Esophagus muscularis mucosa (tissue), 4 donors: ENCODE measurements around the gene MKRN2. TPM values are rescaled to one million over a fixed set of nuclear protein-coding genes. Genes with fewer than 3 reads are reported as not detected.

Experiments
- DNase-seq: peaks from one replicate; pipeline ENCODE4 v3.0.0-alpha.2; 2017; ENCODE audit errors: extremely low spot score
- H3K27ac ChIP-seq, 4 donors: fragments of 200-600 bp; sonication (generic); replicated peaks in 1 of 4; 1 replicate in 3 of 4; 2 replicates in 1 of 4; pipeline ENCODE4 v1.5.1; 2016 to 2019; ENCODE audit warnings: mild to moderate bottlenecking in 1 of 4
- H3K27me3 ChIP-seq, 4 donors: fragments of 200-600 bp; sonication (generic); one replicate each; pipeline versions ENCODE4 v1.5.1 to v1.6.0; 2016 to 2019
- H3K36me3 ChIP-seq, 4 donors: fragments of 200-600 bp; sonication (generic); one replicate each; pipeline ENCODE4 v1.5.1; 2016 to 2019
- H3K4me1 ChIP-seq, 4 donors: fragments of 200-600 bp; sonication (generic); one replicate each; pipeline ENCODE4 v1.5.1; 2016 to 2019
- H3K4me3 ChIP-seq, 4 donors: fragments of 200-600 bp; sonication (generic); 1 replicate in 2 of 4; 2 replicates in 2 of 4; pipeline ENCODE4 v1.5.1; 2016 to 2019; ENCODE audit warnings: mild to moderate bottlenecking in 4 of 4, moderate library complexity in 1 of 4
- H3K9me3 ChIP-seq, 4 donors: fragments of 200-600 bp; sonication (generic); 1 replicate in 3 of 4; 2 replicates in 1 of 4; pipeline ENCODE4 v1.5.1; 2016 to 2019
- EP300 ChIP-seq: sonication (generic); formaldehyde crosslinking; IDR thresholded peaks from one replicate; pipeline ENCODE4 v1.6.1; 2017; ENCODE audit warnings: antibody characterized with exemption
- POLR2A ChIP-seq: fragments of 450-650 bp; IDR thresholded peaks from one replicate; pipeline ENCODE4 v1.6.1; 2017; ENCODE audit warnings: antibody characterized with exemption, moderate library complexity, mild to moderate bottlenecking, low read depth
- POLR2AphosphoS5 ChIP-seq, 2 donors: sonication (generic); formaldehyde crosslinking; IDR thresholded peaks; one replicate each; pipeline ENCODE4 v1.6.1; 2017; ENCODE audit warnings: antibody characterized with exemption in 2 of 2
- WGBS: methylation state at CpG from one replicate; pipeline ENCODE4 v1.1.5; 2018; 5-methylcytosine and 5-hydroxymethylcytosine counted together
- intact Hi-C: fragments of 100-400 bp; cut with DNase I; formaldehyde crosslinking; loops from one replicate; pipeline ENCODE4 v1.15.1; 2023
- total RNA-seq, 4 donors: library from RNA; depleted of rRNA; stranded (reverse); fragments of >200 nt; gene quantifications; one replicate each; pipeline versions ENCODE4 v1.1.0 to v1.2.1, GENCODE V29; 2016
- TF ChIP-seq, protein P1 (sequence below), 3 experiments: fragments of 200-600 bp in 2 of 3; fragments of 450-650 bp in 1 of 3; sonication (generic) in 2 of 3; IDR thresholded peaks; one replicate each; pipeline ENCODE4 v1.5.1; 2017 to 2019; ENCODE audit warnings: antibody characterized with exemption in 3 of 3, mild to moderate bottlenecking in 2 of 3, moderate library complexity in 1 of 3

The MKRN2 gene
- total RNA-seq, 4 donors from 2014 or later = 29.5 to 55.1 (median 38.0) TPM

DNA sequence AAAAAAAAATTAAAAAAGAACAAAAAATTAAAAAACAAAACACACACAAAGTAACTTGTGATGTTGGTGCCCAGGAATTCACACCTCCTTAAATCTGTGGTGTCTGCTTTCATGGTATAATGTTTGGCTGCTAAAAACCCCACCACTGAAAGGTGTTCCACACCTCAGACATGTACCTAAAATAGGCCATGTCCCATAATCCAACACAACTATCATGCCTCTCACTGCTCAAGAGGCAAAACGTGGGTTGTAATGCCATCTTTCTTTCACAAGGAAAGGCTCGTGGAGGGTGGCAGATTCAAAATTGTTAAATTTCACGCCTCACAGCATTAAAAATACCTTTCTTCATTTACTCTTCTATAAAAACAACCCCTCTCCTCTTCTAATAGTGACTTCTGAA, 29.5 kb downstream of the MKRN2 start:
- Histone ChIP-seq H3K36me3 (peaks cover 51 to 100% (median 94%) of the 10 kb centered on the region in 4 donors), H3K27me3 (no peaks in the 10 kb centered on the region), H3K9me3 (no peaks in the 10 kb centered on the region), H3K4me3 (no peak overlapping the region), H3K27ac (no peak overlapping the region), H3K4me1 (peaks cover 0 to 7% (median 0%) of the 10 kb centered on the region in 4 donors)
- TF ChIP-seq, protein P1, sequence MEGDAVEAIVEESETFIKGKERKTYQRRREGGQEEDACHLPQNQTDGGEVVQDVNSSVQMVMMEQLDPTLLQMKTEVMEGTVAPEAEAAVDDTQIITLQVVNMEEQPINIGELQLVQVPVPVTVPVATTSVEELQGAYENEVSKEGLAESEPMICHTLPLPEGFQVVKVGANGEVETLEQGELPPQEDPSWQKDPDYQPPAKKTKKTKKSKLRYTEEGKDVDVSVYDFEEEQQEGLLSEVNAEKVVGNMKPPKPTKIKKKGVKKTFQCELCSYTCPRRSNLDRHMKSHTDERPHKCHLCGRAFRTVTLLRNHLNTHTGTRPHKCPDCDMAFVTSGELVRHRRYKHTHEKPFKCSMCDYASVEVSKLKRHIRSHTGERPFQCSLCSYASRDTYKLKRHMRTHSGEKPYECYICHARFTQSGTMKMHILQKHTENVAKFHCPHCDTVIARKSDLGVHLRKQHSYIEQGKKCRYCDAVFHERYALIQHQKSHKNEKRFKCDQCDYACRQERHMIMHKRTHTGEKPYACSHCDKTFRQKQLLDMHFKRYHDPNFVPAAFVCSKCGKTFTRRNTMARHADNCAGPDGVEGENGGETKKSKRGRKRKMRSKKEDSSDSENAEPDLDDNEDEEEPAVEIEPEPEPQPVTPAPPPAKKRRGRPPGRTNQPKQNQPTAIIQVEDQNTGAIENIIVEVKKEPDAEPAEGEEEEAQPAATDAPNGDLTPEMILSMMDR (IDR thresholded peaks at IDR 0.05) = no peak
- TF ChIP-seq EP300 (no peak), POLR2AphosphoS5 (IDR thresholded peaks at IDR 0.05) (no peak), POLR2A (no peak)
- 79% methylated on average over 3 of the region's 3 CpGs for WGBS
- intact Hi-C loops = no loop called here
- no peak for DNase-seq

DNA sequence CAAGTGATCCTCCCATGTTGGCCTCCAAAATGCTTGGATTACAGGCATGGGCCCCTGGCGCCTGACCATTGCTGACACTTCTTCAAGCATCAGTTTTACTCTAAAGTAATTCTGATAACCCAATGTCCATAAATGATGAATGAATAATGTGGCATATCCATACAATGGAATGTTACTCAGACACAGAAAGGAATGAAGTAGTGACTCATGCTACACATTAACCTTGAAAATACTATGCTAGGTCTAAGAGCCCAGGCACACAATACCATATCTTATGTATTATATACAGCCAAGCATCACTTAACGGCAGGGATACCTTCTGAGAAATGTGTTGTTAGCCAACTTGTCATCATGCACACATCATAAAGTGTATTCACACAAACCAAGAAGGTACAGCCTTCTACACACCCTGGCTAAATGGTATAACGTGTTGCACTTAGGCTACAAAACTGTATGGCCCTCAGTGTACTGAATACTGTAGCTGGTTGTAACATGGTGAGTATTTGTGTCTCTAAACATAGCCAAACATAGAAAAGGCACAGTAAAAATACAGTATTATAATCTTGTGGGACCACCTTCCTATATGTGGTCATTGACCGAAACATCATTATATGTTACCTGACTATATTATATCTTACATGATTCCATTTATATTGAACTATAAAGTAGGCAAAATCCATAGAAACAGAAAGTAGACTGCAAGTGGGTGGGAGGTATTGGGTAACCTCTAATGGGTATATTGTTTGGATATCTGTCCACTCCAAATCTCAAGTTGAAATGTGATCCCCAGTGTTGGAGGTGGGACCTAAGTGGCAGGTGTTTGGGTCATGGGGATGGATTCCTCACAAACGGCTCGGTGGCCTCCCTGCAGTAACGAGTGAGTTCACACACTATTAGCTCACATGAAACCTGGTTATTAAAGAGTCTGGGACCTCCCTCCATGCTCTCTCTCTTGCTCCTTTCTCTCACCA, 31.4 kb downstream of the MKRN2 start:
- Histone ChIP-seq H3K9me3 (no peaks in the 10 kb centered on the region), H3K4me1 (peaks cover 0 to 7% (median 0%) of the 10 kb centered on the region in 4 donors), H3K27me3 (no peaks in the 10 kb centered on the region), H3K27ac (no peak overlapping the region), H3K36me3 (peaks cover 38 to 99% (median 93%) of the 10 kb centered on the region in 4 donors), H3K4me3 (no peak overlapping the region)
- WGBS = 76% methylated on average over 7 of the region's 7 CpGs
- DNase-seq = no peak
- TF ChIP-seq POLR2AphosphoS5 (IDR thresholded peaks at IDR 0.05) (peak in 1 of 2 donors; percentile 4), POLR2A (no peak)
- intact Hi-C loops = no loop called here

DNA sequence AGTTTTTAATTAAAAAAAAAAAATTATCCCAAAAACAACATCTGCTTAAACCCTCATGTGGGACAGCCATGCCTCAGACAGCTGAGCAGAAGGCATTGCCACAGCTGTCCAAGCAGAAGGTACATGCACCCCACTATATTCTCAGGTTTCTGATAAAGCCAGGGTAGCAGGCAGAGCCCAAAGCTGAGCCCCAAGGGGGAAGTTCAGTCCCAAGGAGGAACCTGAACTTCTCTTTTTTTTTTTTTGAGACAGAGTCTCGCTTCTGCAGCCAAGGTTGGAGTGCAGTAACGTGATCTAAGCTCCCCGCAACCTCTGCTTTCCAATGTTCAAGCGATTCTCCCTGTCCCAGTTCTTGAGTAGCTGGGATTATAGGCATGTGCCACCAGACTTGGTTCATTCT, 33.2 kb downstream of the MKRN2 start:
- Histone ChIP-seq H3K4me3 (no peak overlapping the region), H3K9me3 (no peaks in the 10 kb centered on the region), H3K36me3 (peaks cover 21 to 99% (median 93%) of the 10 kb centered on the region in 4 donors), H3K4me1 (peaks cover 0 to 7% (median 0%) of the 10 kb centered on the region in 4 donors), H3K27me3 (no peaks in the 10 kb centered on the region), H3K27ac (no peak overlapping the region)
- intact Hi-C loops = no loop called here
- WGBS = 95% methylated on average over 3 of the region's 4 CpGs
- TF ChIP-seq POLR2AphosphoS5 (IDR thresholded peaks at IDR 0.05) (no peak), POLR2A (no peak)
- DNase-seq = no peak

DNA sequence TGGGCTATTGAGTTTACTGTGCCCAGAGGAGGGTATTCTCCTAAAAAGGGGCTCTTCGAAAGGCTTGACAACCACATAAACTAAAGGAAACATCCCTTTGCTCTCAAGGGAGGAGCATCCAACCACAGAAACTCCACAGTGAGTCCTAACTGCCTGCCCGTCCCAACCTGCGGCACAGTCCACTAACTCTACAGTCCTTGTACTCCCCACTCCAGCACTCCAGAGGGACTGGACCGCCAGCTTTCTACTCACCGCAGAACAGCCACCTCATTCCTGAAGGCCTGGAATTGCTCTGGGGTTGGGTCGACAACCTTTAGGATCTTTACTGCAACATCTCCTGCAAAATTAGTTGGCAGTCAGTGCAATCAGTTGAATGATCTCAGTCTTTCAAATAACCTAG, 34.6 kb downstream of the MKRN2 start:
- Histone ChIP-seq H3K4me1 (peaks cover 0 to 7% (median 0%) of the 10 kb centered on the region in 4 donors), H3K4me3 (no peak overlapping the region), H3K36me3 (peaks cover 25 to 99% (median 93%) of the 10 kb centered on the region in 4 donors), H3K27ac (no peak overlapping the region), H3K27me3 (no peaks in the 10 kb centered on the region), H3K9me3 (no peaks in the 10 kb centered on the region)
- TF ChIP-seq POLR2AphosphoS5 (IDR thresholded peaks at IDR 0.05) = no peak
- TF ChIP-seq, protein P1 (IDR thresholded peaks at IDR 0.05) = no peak
- TF ChIP-seq EP300 = no peak
- no peak for TF ChIP-seq POLR2A
- intact Hi-C loops = no loop called here
- WGBS = 98% methylated on average over 6 of the region's 6 CpGs
- no peak for DNase-seq

DNA sequence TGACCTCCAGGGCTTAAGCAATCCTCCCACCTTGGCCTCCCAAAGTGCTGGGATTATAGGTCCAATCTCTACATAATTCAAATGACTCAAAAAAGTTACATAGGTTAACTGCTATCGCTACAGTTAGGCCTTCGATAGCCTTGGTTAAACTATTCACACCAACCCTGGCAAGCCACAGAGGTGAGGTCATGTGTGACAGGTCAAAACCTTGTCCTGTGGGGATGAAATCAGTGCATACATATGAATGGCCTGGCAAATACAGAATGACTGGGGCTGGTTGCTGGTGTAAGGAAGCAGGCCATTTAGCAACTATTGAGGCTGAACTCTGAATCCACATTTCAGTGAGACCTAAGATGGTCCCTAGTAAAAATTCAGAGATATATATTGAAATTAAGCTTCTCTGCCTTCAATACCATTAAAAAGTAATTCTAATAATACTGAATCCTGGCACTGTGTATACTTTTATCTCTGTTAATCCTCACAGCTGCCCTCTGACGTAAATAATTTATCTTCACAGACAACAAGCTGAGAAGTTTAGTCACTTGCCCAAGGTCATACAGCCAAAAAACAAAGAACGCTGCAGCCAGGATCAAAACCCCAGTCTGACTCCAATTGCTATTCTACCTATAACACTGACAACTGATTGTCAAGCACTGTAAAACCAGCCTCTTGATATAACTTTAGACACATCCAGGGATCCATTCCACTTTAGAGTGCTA, 35.3 kb downstream of the MKRN2 start:
- Histone ChIP-seq H3K4me1 (peaks cover 0 to 7% (median 0%) of the 10 kb centered on the region in 4 donors), H3K36me3 (peaks cover 29 to 99% (median 95%) of the 10 kb centered on the region in 4 donors), H3K27ac (peak overlapping the region in 1 of 4 donors; percentile 15), H3K9me3 (no peaks in the 10 kb centered on the region), H3K27me3 (no peaks in the 10 kb centered on the region), H3K4me3 (no peak overlapping the region)
- TF ChIP-seq, protein P1 (IDR thresholded peaks at IDR 0.05) = no peak
- TF ChIP-seq EP300 = no peak
- no peak for TF ChIP-seq POLR2A
- TF ChIP-seq POLR2AphosphoS5 (IDR thresholded peaks at IDR 0.05) = no peak
- WGBS = 89% methylated on average over 4 of the region's 4 CpGs
- intact Hi-C loops = no loop called here
- DNase-seq = no peak
